Prostate gland (tissue), 2 donors: ENCODE measurements around the gene ENOPH1.

Experiments used
- CTCF ChIP-seq, 4 experiments: fragments of 200-600 bp in 2 of 4; fragments of 450-650 bp in 2 of 4; sonication (generic) in 2 of 4; IDR thresholded peaks; 1 replicate in 3 of 4; 2 replicates in 1 of 4; pipeline ENCODE4 v1.5.1; 2016 to 2019; ENCODE audit warnings: antibody characterized with exemption in 4 of 4, mild to moderate bottlenecking in 2 of 4, moderate library complexity in 2 of 4
- POLR2A ChIP-seq: fragments of 450-650 bp; IDR thresholded peaks from one replicate; pipeline ENCODE4 v1.6.1; 2016; ENCODE audit warnings: antibody characterized with exemption, mild to moderate bottlenecking

DNA sequence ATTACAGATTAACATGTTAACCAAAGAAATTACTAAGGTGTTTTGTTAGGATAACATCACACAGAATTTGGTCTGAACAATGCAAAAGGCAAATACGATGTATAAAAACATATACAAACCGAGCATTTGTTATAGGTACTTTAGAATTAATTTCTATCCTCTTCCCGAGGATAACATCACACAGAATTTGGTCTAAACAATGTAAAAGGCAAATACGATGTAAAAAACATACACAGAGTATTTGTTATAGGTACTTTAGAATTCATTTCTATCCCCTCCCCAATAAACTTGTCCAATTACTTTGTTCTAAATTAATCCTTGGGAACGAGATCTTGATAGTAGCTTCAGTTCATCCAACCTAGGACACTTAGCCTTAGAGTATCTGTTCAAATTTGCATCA, 7.8 kb upstream of the ENOPH1 start:
- no peak for TF ChIP-seq CTCF (IDR thresholded peaks at IDR 0.05)
- no peak for TF ChIP-seq POLR2A
